Heart right ventricle (tissue), 16 donors: Measurements from ENCODE around the gene RGS7. TPM values are rescaled to one million over a fixed set of nuclear protein-coding genes. Genes with fewer than 3 reads are reported as not detected.
"Not testable (repeated sequence)": the region's sequence is repeated elsewhere in the genome, so short reads cannot be mapped to it uniquely, and the experiment has no call there.

Source experiments
- ATAC-seq, 8 donors: fragments of 200-7000 bp; cut with Tn5 transposase; one replicate each; pipeline ENCODE4 v1.9.1; 2020; ENCODE audit warnings: mild to moderate bottlenecking in 8 of 8, moderate library complexity in 8 of 8, moderate number of reproducible peaks in 1 of 8
- DNase-seq, 2 donors: peaks; one replicate each; pipeline ENCODE4 v3.0.0-alpha.2; 2020
- H3K27ac ChIP-seq, 10 donors: fragments of 200-600 bp; sonication (generic) in 2 of 10; one replicate each; pipeline versions ENCODE4 v1.5.0 to v1.8.0; 2020 to 2022; ENCODE audit warnings: mild to moderate bottlenecking in 3 of 10
- H3K27me3 ChIP-seq, 7 donors: fragments of 200-600 bp; one replicate each; pipeline ENCODE4 v1.8.0; 2021 to 2022; ENCODE audit warnings: mild to moderate bottlenecking in 2 of 7
- H3K36me3 ChIP-seq, 9 donors: fragments of 200-600 bp; sonication (generic) in 1 of 9; one replicate each; pipeline versions ENCODE4 v1.5.0 to v1.8.0; 2020 to 2022; ENCODE audit warnings: mild to moderate bottlenecking in 2 of 9
- H3K4me1 ChIP-seq, 9 donors: fragments of 200-600 bp; sonication (generic) in 1 of 9; one replicate each; pipeline versions ENCODE4 v1.5.0 to v1.8.0; 2020 to 2022; ENCODE audit warnings: mild to moderate bottlenecking in 4 of 9
- H3K4me3 ChIP-seq, 10 donors: fragments of 200-600 bp; sonication (generic) in 2 of 10; one replicate each; pipeline versions ENCODE4 v1.5.0 to v1.8.0; 2020 to 2022; ENCODE audit warnings: mild to moderate bottlenecking in 7 of 10, moderate library complexity in 2 of 10
- H3K9me3 ChIP-seq, 11 donors: fragments of 200-600 bp in 10 of 11; sonication (generic) in 2 of 11; one replicate each; pipeline versions ENCODE4 v1.5.0 to v1.8.0; 2013 to 2022; ENCODE audit warnings: mild to moderate bottlenecking in 2 of 11, control low read depth in 1 of 11, moderate library complexity in 1 of 11
- CTCF ChIP-seq, 9 donors: fragments of 200-600 bp; sonication (generic) in 2 of 9; IDR thresholded peaks; one replicate each; pipeline versions ENCODE4 v1.5.0 to v1.8.0; 2021 to 2022; ENCODE audit warnings: antibody characterized with exemption in 9 of 9, mild to moderate bottlenecking in 5 of 9, moderate library complexity in 1 of 9
- WGBS, 2 donors: extraction: QIAGEN DNeasy Blood & Tissue Kit; methylation state at CpG; one replicate each; pipeline ENCODE4 v1.1.7; 2013; ENCODE audit warnings: inconsistent platforms in 1 of 2; 5-methylcytosine and 5-hydroxymethylcytosine counted together
- intact Hi-C, 10 donors: fragments of 100-400 bp; cut with DNase I; formaldehyde crosslinking; loops; one replicate each; pipeline versions ENCODE4 v1.11.1 to v1.14.2; 2022
- polyA plus RNA-seq, 2 donors: library from polyadenylated mRNA; stranded (reverse); fragments of 200-250 nt; gene quantifications; one replicate each; pipeline ENCODE4 v1.2.3, GENCODE V29; 2013
- total RNA-seq, 10 donors: library from RNA; stranded (reverse); fragmentation: NEBNext Ultra II Directional in 3 of 10; extraction: Animal tissue kit (Norgen Biotek cat#: 25700) in 3 of 10; gene quantifications; one replicate each; pipeline versions ENCODE4 v1.2.1 to v1.2.4, GENCODE V29; 2021 to 2023
- donor health status: Arrhythmogenic right ventricular cardiomyopathy.
- donor health status: ischemic (EF 13 %, LVEDD 7.1; RV severe dilation, severe dysfunction).
- donor health status: healthy with polysubstance abuse.
- donor health status: DM: no; HTN: yes; CAD: no.
- donor health status: DM: no; HTN: no; CAD: no.
- donor health status: ischemic (EF 25% LVEDD 6.9; RV normal size, moderate dysfunction).
- donor health status: ischemic (EF 25% LVEDD 5.7; RV mildly dilated, moderate dysfunction).
- donor health status: healthy.
- donor health status: DM: yes; HTN: yes; CAD: no.
- donor health status: Ischemic cardiomyopathy.
- donor health status: ischemic (EF 35%, LVEDD 5.7; RV mildly dilated, moderate dysfunction).
- donor health status: nonischemic (EF 11% LVEDD 7.7; RV severe dilation, severe dysfunction).
- donor health status: DM: yes; HTN: yes; CAD: no.
- donor health status: PGD.
- donor health status: ischemic (EF 29% LVEDD 5.4; RV normal size, mild dysfunction).
- donor health status: nonischemic (EF 23%, LVEDD 6.1; RV moderate dilation, normal function).

Gene RGS7
- total and polyA plus RNA-seq, 12 donors = not detected

GRCh38 chr1:240739139-240739538 is 617.9 kb downstream of the RGS7 start:
- Histone ChIP-seq H3K4me3 (no peak overlapping the region), H3K36me3 (no peaks in the 10 kb centered on the region), H3K9me3 (peaks cover 0 to 6% (median 0%) of the 10 kb centered on the region in 11 donors), H3K27ac (no peak overlapping the region), H3K4me1 (no peaks in the 10 kb centered on the region), H3K27me3 (no peaks in the 10 kb centered on the region)
- no peak for TF ChIP-seq CTCF (IDR thresholded peaks at IDR 0.05)
- intact Hi-C loops = loop anchor here in 1 of 10 donors (10.0 kb wide), 1 partner anchor 746 kb away; no protein-coding TSS in a partner anchor
- DNase-seq = no peak
- no peak for ATAC-seq

- H3K36me3 ChIP-seq = no peaks in the 10 kb centered on the region
- no peaks in the 10 kb centered on the region for H3K4me1 ChIP-seq
- H3K9me3 ChIP-seq = peaks cover 0 to 6% (median 0%) of the 10 kb centered on the region in 11 donors
- DNase-seq (no peak), ATAC-seq (no peak)
- H3K4me3 ChIP-seq = no peak overlapping the region
- H3K27me3 ChIP-seq = no peaks in the 10 kb centered on the region
- no peak for TF ChIP-seq CTCF (IDR thresholded peaks at IDR 0.05)
- H3K27ac ChIP-seq = no peak overlapping the region
- WGBS, 2 donors = 80 to 82% methylated on average over 6 of the region's 6 CpGs
- intact Hi-C loops = loop anchor here in 1 of 10 donors (10.0 kb wide), 1 partner anchor 747 kb away; no protein-coding TSS in a partner anchor
Observed at GRCh38 chr1:240737766-240738265, 619.2 kb downstream of the RGS7 start.

- Histone ChIP-seq H3K4me3 (no peak overlapping the region), H3K27me3 (no peaks in the 10 kb centered on the region), H3K27ac (no peak overlapping the region), H3K9me3 (peaks cover 0 to 6% (median 0%) of the 10 kb centered on the region in 11 donors), H3K4me1 (no peaks in the 10 kb centered on the region), H3K36me3 (no peaks in the 10 kb centered on the region)
- ATAC-seq (no peak), DNase-seq (no peak)
- TF ChIP-seq CTCF (IDR thresholded peaks at IDR 0.05) = no peak
- WGBS, 2 donors = 83 to 88% methylated on average over 4 of the region's 4 CpGs
- intact Hi-C loops = loop anchor here in 1 of 10 donors (10.0 kb wide), 1 partner anchor 748 kb away; no protein-coding TSS in a partner anchor
Observed at GRCh38 chr1:240737298-240737697, 619.7 kb downstream of the RGS7 start.

GRCh38 chr1:240734705-240735104 is 622.3 kb downstream of the RGS7 start:
- not testable (repeated sequence) for H3K36me3 ChIP-seq, H3K4me1 ChIP-seq, H3K4me3 ChIP-seq, H3K9me3 ChIP-seq, DNase-seq, H3K27ac ChIP-seq, H3K27me3 ChIP-seq, ATAC-seq
- WGBS, 2 donors = 76% methylated on average over 3 of the region's 3 CpGs
- intact Hi-C loops = loop anchor here in 2 of 10 donors (5.0 to 10.0 kb wide), 2 partner anchors 213 to 750 kb away; no protein-coding TSS in a partner anchor

- Histone ChIP-seq H3K36me3 (no peaks in the 10 kb centered on the region), H3K27ac (no peak overlapping the region), H3K9me3 (peaks cover 0 to 6% (median 0%) of the 10 kb centered on the region in 11 donors), H3K4me1 (no peaks in the 10 kb centered on the region), H3K27me3 (peaks cover 0 to 3% (median 0%) of the 10 kb centered on the region in 7 donors), H3K4me3 (no peak overlapping the region)
- intact Hi-C loops = loop anchor here in 2 of 10 donors (5.0 to 10.0 kb wide), 2 partner anchors 213 to 751 kb away; no protein-coding TSS in a partner anchor
- no peak for ATAC-seq
- TF ChIP-seq CTCF (IDR thresholded peaks at IDR 0.05) = no peak
- 59 to 64% methylated on average over 3 of the region's 3 CpGs for WGBS, 2 donors
- no peak for DNase-seq
Observed at GRCh38 chr1:240734001-240734400, 623.0 kb downstream of the RGS7 start.
